Fibroblast of skin of scalp (primary cell): ENCODE results near the gene MYLIP.
A peak's percentile ranks its signal among the peaks of the same experiment; 100 is the strongest.

Source experiments
- DNase-seq: peaks from one replicate; pipeline ENCODE4 v3.0.0-alpha.2; 2013

Gene MYLIP

GRCh38 chr6:16108419-16108818, 20.5 kb upstream of the MYLIP start:
- no peak for DNase-seq

GRCh38 chr6:16108921-16109658, 19.8 kb upstream of the MYLIP start:
- DNase-seq: peak; percentile 23

- no peak for DNase-seq
Observed at GRCh38 chr6:16109659-16110305, 19.1 kb upstream of the MYLIP start.

GRCh38 chr6:16118825-16119224, 10.1 kb upstream of the MYLIP start:
- no peak for DNase-seq

GRCh38 chr6:16121339-16121738, 7.5 kb upstream of the MYLIP start:
- DNase-seq: no peak

GRCh38 chr6:16122197-16122596, 6.7 kb upstream of the MYLIP start:
- DNase-seq: no peak

GRCh38 chr6:16124198-16125180, 4.4 kb upstream of the MYLIP start:
- DNase-seq: no peak

GRCh38 chr6:16126056-16126455, 2.8 kb upstream of the MYLIP start:
- no peak for DNase-seq

- no peak for DNase-seq
Observed at GRCh38 chr6:16126861-16127260, 2.0 kb upstream of the MYLIP start.

- no peak for DNase-seq
Observed at GRCh38 chr6:16127471-16127870, 1.4 kb upstream of the MYLIP start.

GRCh38 chr6:16129623-16130401, 926 bp downstream of the MYLIP start:
- DNase-seq: peak; percentile 17

- DNase-seq: no peak
Observed at GRCh38 chr6:16130437-16130891, 1.6 kb downstream of the MYLIP start.

- DNase-seq: peak; percentile 80
Observed at GRCh38 chr6:16130932-16131387, 2.1 kb downstream of the MYLIP start.

- no peak for DNase-seq
Observed at GRCh38 chr6:16132909-16133308, 4.0 kb downstream of the MYLIP start.

GRCh38 chr6:16134430-16134829, 5.5 kb downstream of the MYLIP start:
- DNase-seq: no peak

- DNase-seq: peak; percentile 56
Observed at GRCh38 chr6:16135066-16135465, 6.2 kb downstream of the MYLIP start.

GRCh38 chr6:16136091-16136490, 7.2 kb downstream of the MYLIP start:
- no peak for DNase-seq

GRCh38 chr6:16136621-16137450, 8.0 kb downstream of the MYLIP start:
- DNase-seq: peak; percentile 75

- DNase-seq: no peak
Observed at GRCh38 chr6:16137451-16137801, 8.5 kb downstream of the MYLIP start.

- peak; percentile 86 for DNase-seq
Observed at GRCh38 chr6:16139556-16139955, 10.7 kb downstream of the MYLIP start.

- no peak for DNase-seq
Observed at GRCh38 chr6:16140607-16141006, 11.7 kb downstream of the MYLIP start.
